ENCODE results near the gene MTURN.

Gene MTURN

GRCh38 chr7:30114536-30115238 is 20.1 kb upstream of the MTURN start:
- no peak for TF ChIP-seq TAF1 (IDR thresholded peaks at IDR 0.05; ENCODE audit: low read depth)
- no peak for TF ChIP-seq TEAD4 (IDR thresholded peaks at IDR 0.05)
- TF ChIP-seq CEBPB (IDR thresholded peaks at IDR 0.05) = no peak
- TF ChIP-seq ZBTB7A (IDR thresholded peaks at IDR 0.05; ENCODE audit: low read depth) = no peak

GRCh38 chr7:30115709-30116297 is 19.0 kb upstream of the MTURN start:
- TF ChIP-seq TAF1 (IDR thresholded peaks at IDR 0.05; ENCODE audit: low read depth) (no peak), ZBTB7A (IDR thresholded peaks at IDR 0.05; ENCODE audit: low read depth) (no peak), TCF12 (IDR thresholded peaks at IDR 0.05; ENCODE audit: low read depth) (no peak), REST (IDR thresholded peaks at IDR 0.05; ENCODE audit: low read depth) (no peak), EP300 (IDR thresholded peaks at IDR 0.05; ENCODE audit: borderline replicate concordance) (no peak), MAX (IDR thresholded peaks at IDR 0.05) (no peak), TEAD4 (IDR thresholded peaks at IDR 0.05) (no peak), EGR1 (IDR thresholded peaks at IDR 0.05) (no peak)

- no peak for TF ChIP-seq CEBPB (IDR thresholded peaks at IDR 0.05)
- TF ChIP-seq USF1 (IDR thresholded peaks at IDR 0.05) = no peak
- TF ChIP-seq CREB1 (IDR thresholded peaks at IDR 0.05; ENCODE audit: low read depth) = no peak
- no peak for TF ChIP-seq FOXM1 (IDR thresholded peaks at IDR 0.05; ENCODE audit: borderline replicate concordance, low read depth)
- TF ChIP-seq EGR1 (IDR thresholded peaks at IDR 0.05) = no peak
- TF ChIP-seq ZBTB7A (IDR thresholded peaks at IDR 0.05; ENCODE audit: low read depth) = no peak
- TF ChIP-seq TCF12 (IDR thresholded peaks at IDR 0.05; ENCODE audit: low read depth) = no peak
- TF ChIP-seq EP300 (IDR thresholded peaks at IDR 0.05; ENCODE audit: borderline replicate concordance) = no peak
Measured at GRCh38 chr7:30116771-30117170, 18.0 kb upstream of the MTURN start.

- TF ChIP-seq FOXM1 (IDR thresholded peaks at IDR 0.05; ENCODE audit: borderline replicate concordance, low read depth) (no peak), TCF12 (IDR thresholded peaks at IDR 0.05; ENCODE audit: low read depth) (no peak), YY1 (IDR thresholded peaks at IDR 0.05; ENCODE audit: low read depth) (no peak), CEBPB (IDR thresholded peaks at IDR 0.05) (no peak), RAD21 (IDR thresholded peaks at IDR 0.05; ENCODE audit: low read depth) (no peak), MAX (IDR thresholded peaks at IDR 0.05) (no peak), TEAD4 (IDR thresholded peaks at IDR 0.05) (no peak), EP300 (IDR thresholded peaks at IDR 0.05; ENCODE audit: borderline replicate concordance) (no peak), NFIC (IDR thresholded peaks at IDR 0.05) (no peak), CREB1 (IDR thresholded peaks at IDR 0.05; ENCODE audit: low read depth) (no peak), USF1 (IDR thresholded peaks at IDR 0.05) (no peak), EGR1 (IDR thresholded peaks at IDR 0.05) (no peak), TAF1 (IDR thresholded peaks at IDR 0.05; ENCODE audit: low read depth) (no peak), REST (IDR thresholded peaks at IDR 0.05; ENCODE audit: low read depth) (no peak), ZBTB7A (IDR thresholded peaks at IDR 0.05; ENCODE audit: low read depth) (no peak)
Measured at GRCh38 chr7:30117896-30118295, 16.9 kb upstream of the MTURN start.

- no peak for TF ChIP-seq ZBTB7A (IDR thresholded peaks at IDR 0.05; ENCODE audit: low read depth)
- no peak for TF ChIP-seq CREB1 (IDR thresholded peaks at IDR 0.05; ENCODE audit: low read depth)
- TF ChIP-seq TEAD4 (IDR thresholded peaks at IDR 0.05) = no peak
- no peak for TF ChIP-seq MAX (IDR thresholded peaks at IDR 0.05)
- no peak for TF ChIP-seq USF1 (IDR thresholded peaks at IDR 0.05)
Measured at GRCh38 chr7:30119890-30120577, 14.8 kb upstream of the MTURN start.

All from Ishikawa (cell line).